ENCODE results near the gene SUSD1. TPM values are rescaled to one million over a fixed set of nuclear protein-coding genes. Genes with fewer than 3 reads are reported as not detected.

The SUSD1 gene
- total and polyA plus RNA-seq, 9 of the 15 experiments (the other 6 are each of a cell fraction or from before 2014, with no cell fraction given), result 10.9 to 44.4 (median 36.1) TPM

- no peaks in the 10 kb centered on the region; a peak in 1 of 5 replicates for H3K4me1 ChIP-seq (replicated peaks in 1 of 2; ENCODE audit: control insufficient read depth in 2 of 2, insufficient read depth in 2 of 2, low read length in 2 of 2)
- POLR2A ChIA-PET, result no interaction called here
- no TSS peak for BruUV-seq (replicated peaks)
- H3K4me2 ChIP-seq (ENCODE audit: insufficient read depth, low read length), result no peak overlapping the region
- whole genome bisulfite sequencing (ENCODE audit: insufficient coverage, low coverage, missing lambda C conversion rate), result 25% methylated on average over 5 of the region's 5 CpGs
- DNase-seq (ENCODE audit: extremely low read depth in 1 of 4, low spot score in 3 of 4) (no peak), ATAC-seq (no peak), FAIRE-seq (no peak)
- no peaks in the 10 kb centered on the region for H3K79me2 ChIP-seq (ENCODE audit: control insufficient read depth, insufficient read depth, low read length)
- H3K27me3 ChIP-seq (ENCODE audit: control insufficient read depth in 2 of 2, insufficient read depth in 2 of 2, low read length in 2 of 2), result no peaks in the 10 kb centered on the region
- no peak overlapping the region for H3K4me3 ChIP-seq
- no peak overlapping the region for H3K27ac ChIP-seq (ENCODE audit: extremely low read depth, low read depth, low read length)
- no peaks in the 10 kb centered on the region for H3K9me3 ChIP-seq (replicated peaks; ENCODE audit: control insufficient read depth, insufficient read depth, low read depth, low read length)
- intact Hi-C loops (cut with micrococcal nuclease) (no loop called here), in situ Hi-C loops (cut with MboI) (no loop called here)
- CTCF ChIA-PET (ENCODE audit: low intra/inter-chr PET ratio), result no interaction called here
- no peaks in the 10 kb centered on the region for H3K36me3 ChIP-seq (ENCODE audit: control insufficient read depth, insufficient read depth, low read length)
- no peaks in the 10 kb centered on the region for H3K9me1 ChIP-seq (ENCODE audit: control insufficient read depth, insufficient read depth, low read length)
- no peak overlapping the region for H3K9ac ChIP-seq (ENCODE audit: insufficient read depth in 1 of 2, low read depth in 2 of 2, low read length in 2 of 2)
- no peak overlapping the region for H2AFZ ChIP-seq (ENCODE audit: low read depth, low read length)
- H4K20me1 ChIP-seq (replicated peaks; ENCODE audit: control insufficient read depth, insufficient read depth, low read length), result no peaks in the 10 kb centered on the region
- TF ChIP-seq ZNF263 (CRISPR knock-in tag; IDR thresholded peaks at IDR 0.05; ENCODE audit: borderline replicate concordance), result no peak
- no peak for TF ChIP-seq PRPF4 (IDR thresholded peaks at IDR 0.05; ENCODE audit: insufficient read depth, low read depth, low read length, poor library complexity, severe bottlenecking)
- TF ChIP-seq HSF4 (CRISPR knock-in tag; IDR thresholded peaks at IDR 0.05; ENCODE audit: borderline replicate concordance), result no peak
- no peak for TF ChIP-seq ATF1 (CRISPR knock-in tag; IDR thresholded peaks at IDR 0.05)
- TF ChIP-seq ATF1 (tag; IDR thresholded peaks at IDR 0.05), result no peak
- TF ChIP-seq XRCC5 (IDR thresholded peaks at IDR 0.05; ENCODE audit: low read depth, low read length), result no peak
- TF ChIP-seq CHCHD3 (CRISPR knock-in tag; IDR thresholded peaks at IDR 0.05), result no peak
- TF ChIP-seq STAT6 (CRISPR knock-in tag; IDR thresholded peaks at IDR 0.05), result no peak
- TF ChIP-seq CHD7 (IDR thresholded peaks at IDR 0.05; ENCODE audit: low read depth, low read length), result no peak
- no peak for TF ChIP-seq ZNF324 (CRISPR knock-in tag; IDR thresholded peaks at IDR 0.05)
These were observed 157.2 kb downstream of the SUSD1 start for GRCh38 chr9:112017878-112018277.

All from K562 (cell line).